ENCODE measurements around the gene KCTD21.

- TF ChIP-seq CTCF (IDR thresholded peaks at IDR 0.05; ENCODE audit: insufficient read depth, low read length, poor library complexity, severe bottlenecking), result no peak
- TF ChIP-seq EZH2phosphoT487 (conservative IDR thresholded peaks at IDR 0.05; ENCODE audit: low read length), result no peak
These were observed 56.5 kb downstream of the KCTD21 start for GRCh38 chr11:78131956-78132355.
